K562 treated with DMSO at 1 percent for 24 hours (cell line): ENCODE measurements around the gene SPART. TPM values are rescaled to one million over a fixed set of nuclear protein-coding genes. Genes with fewer than 3 reads are reported as not detected.

Experiments used
- total RNA-seq: library from RNA; unstranded; fragments of 300-600 nt; gene quantifications from 2 replicates; pipeline ENCODE4 v1.2.3, GENCODE V29; 2022; ENCODE audit warnings: low read depth; ENCODE audit not compliant: insufficient read depth

Gene SPART
- 22.9 and 23.8 TPM in 2 replicates for total RNA-seq

GRCh38 chr13:36346222-36347083, at the start of gene SPART:
SPART (minus strand) TSS chr13:36346394; CDS start chr13:36335830, 10,564 bp downstream.

GRCh38 chr13:36297366-36298338, 48.5 kb downstream of the SPART start, which contains the start of gene CCDC169:
CCDC169 (minus strand) TSS chr13:36297814; CDS start chr13:36297719, 95 bp downstream.

Other genes starting within 250 kb of the SPART start
- gene DCLK1, start 215.0 kb downstream of the SPART start, total RNA-seq, result not detected in 2 replicates
- 2.5 and 3.0 TPM in 2 replicates for gene SOHLH2, start 131.8 kb downstream of the SPART start, total RNA-seq
- gene CCDC169, start 48.6 kb downstream of the SPART start, total RNA-seq, result 2.0 and 3.1 TPM in 2 replicates
- gene CCNA1, start 86.1 kb upstream of the SPART start, total RNA-seq, result 0.14 TPM in 1 of 2 replicates, not detected in the other